DND-41 (cell line): Measurements from ENCODE around the gene FARSB.

ENCODE experiments used
- ATAC-seq: fragments of 200-7000 bp; cut with Tn5 transposase; 3 replicates; pipeline ENCODE4 v1.9.1; 2021; ENCODE audit warnings: low read depth; ENCODE audit not compliant: insufficient read depth
- DNase-seq: peaks from one replicate; pipeline ENCODE4 v3.0.0-alpha.2; 2020
- H2AFZ ChIP-seq: 2 replicates; pipeline ENCODE4 v1.6.0; 2012; ENCODE audit warnings: low read depth, low read length
- H3K27ac ChIP-seq: 2 replicates; pipeline ENCODE4 v1.5.1; 2012; ENCODE audit warnings: low read length, inconsistent platforms
- H3K27me3 ChIP-seq: fragments of 200-600 bp; sonication (generic); 2 replicates; pipeline ENCODE4 v1.6.0; 2012; ENCODE audit warnings: low read length, mild to moderate bottlenecking, inconsistent platforms; ENCODE audit not compliant: insufficient read depth, poor library complexity
- H3K36me3 ChIP-seq: 2 replicates; pipeline ENCODE4 v1.5.1; 2012; ENCODE audit warnings: low read length, inconsistent platforms; ENCODE audit not compliant: insufficient read depth
- H3K4me1 ChIP-seq: 2 replicates; pipeline ENCODE4 v1.5.1; 2012; ENCODE audit warnings: mild to moderate bottlenecking, low read length; ENCODE audit not compliant: insufficient read depth
- H3K4me2 ChIP-seq: 2 replicates; pipeline ENCODE4 v1.6.0; 2012; ENCODE audit warnings: mild to moderate bottlenecking, moderate library complexity, low read length, inconsistent platforms; ENCODE audit not compliant: insufficient read depth
- H3K4me3 ChIP-seq, 2 experiments: fragments of 200-600 bp in 1 of 2; shearing (Covaris generic) in 1 of 2; 2 replicates each; pipeline ENCODE4 v1.5.1; 2012 to 2016; ENCODE audit warnings: inconsistent platforms in 2 of 2, low read length in 2 of 2, mild to moderate bottlenecking in 2 of 2, low read depth in 1 of 2, moderate library complexity in 1 of 2
- H3K79me2 ChIP-seq: 2 replicates; pipeline ENCODE4 v1.6.0; 2012; ENCODE audit warnings: low read length, inconsistent platforms; ENCODE audit not compliant: insufficient read depth
- H3K9ac ChIP-seq: 2 replicates; pipeline ENCODE4 v1.6.0; 2012; ENCODE audit warnings: low read depth, mild to moderate bottlenecking, inconsistent platforms, low read length, moderate library complexity
- H3K9me3 ChIP-seq: 2 replicates; pipeline ENCODE4 v1.5.1; 2012; ENCODE audit warnings: low read length, moderate library complexity, mild to moderate bottlenecking, inconsistent platforms; ENCODE audit not compliant: insufficient read depth, severe bottlenecking
- H4K20me1 ChIP-seq: 2 replicates; pipeline ENCODE4 v1.6.0; 2012; ENCODE audit warnings: low read length; ENCODE audit not compliant: insufficient read depth
- EZH2 ChIP-seq: IDR thresholded peaks from 3 replicates; pipeline ENCODE4 v1.6.1; 2012; ENCODE audit warnings: borderline replicate concordance, low read depth, mild to moderate bottlenecking, moderate library complexity, low read length, inconsistent platforms; ENCODE audit not compliant: severe bottlenecking
- TF ChIP-seq, protein P1 (sequence below): IDR thresholded peaks from 2 replicates; pipeline ENCODE4 v1.5.1; 2012; ENCODE audit warnings: borderline replicate concordance, low read length, moderate library complexity, mild to moderate bottlenecking; ENCODE audit not compliant: poor library complexity, severe bottlenecking; ENCODE audit errors: extremely low read depth

FARSB gene

DNA sequence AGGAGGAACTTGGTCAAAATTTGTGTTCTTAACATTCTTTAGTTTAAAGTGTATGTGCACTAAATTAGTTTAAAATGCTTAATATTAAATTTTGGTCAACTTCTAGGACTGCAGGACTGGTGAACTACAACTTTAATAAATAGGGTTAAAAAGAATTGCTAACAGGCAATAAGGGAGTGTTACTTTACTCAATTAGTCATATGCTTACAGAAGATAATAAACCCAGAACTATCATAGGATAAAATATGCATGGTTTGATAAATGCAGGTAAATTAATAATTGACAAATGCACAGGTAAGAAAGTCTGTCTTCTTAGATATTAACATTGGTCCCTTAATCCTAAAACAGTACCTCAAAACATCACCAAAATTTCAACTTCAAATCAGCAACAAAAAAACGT lies 20.6 kb downstream of the FARSB start:
- DNase-seq: no peak
- H2AFZ ChIP-seq: no peak overlapping the region
- H3K4me2 ChIP-seq: no peak overlapping the region
- no peaks in the 10 kb centered on the region for H3K27me3 ChIP-seq
- no peaks in the 10 kb centered on the region for H3K9me3 ChIP-seq
- no peak for ATAC-seq
- peaks cover 93% of the 10 kb centered on the region for H3K36me3 ChIP-seq
- no peaks in the 10 kb centered on the region for H4K20me1 ChIP-seq
- no peak overlapping the region for H3K4me3 ChIP-seq
- H3K79me2 ChIP-seq: 0 out of 2 replicates have a peak, but pooled peaks cover 5% of the 10 kb centered on the region
- no peaks in the 10 kb centered on the region for H3K4me1 ChIP-seq
- H3K9ac ChIP-seq: no peak overlapping the region
- no peak overlapping the region for H3K27ac ChIP-seq
- TF ChIP-seq EZH2: no peak
- TF ChIP-seq, protein P1, sequence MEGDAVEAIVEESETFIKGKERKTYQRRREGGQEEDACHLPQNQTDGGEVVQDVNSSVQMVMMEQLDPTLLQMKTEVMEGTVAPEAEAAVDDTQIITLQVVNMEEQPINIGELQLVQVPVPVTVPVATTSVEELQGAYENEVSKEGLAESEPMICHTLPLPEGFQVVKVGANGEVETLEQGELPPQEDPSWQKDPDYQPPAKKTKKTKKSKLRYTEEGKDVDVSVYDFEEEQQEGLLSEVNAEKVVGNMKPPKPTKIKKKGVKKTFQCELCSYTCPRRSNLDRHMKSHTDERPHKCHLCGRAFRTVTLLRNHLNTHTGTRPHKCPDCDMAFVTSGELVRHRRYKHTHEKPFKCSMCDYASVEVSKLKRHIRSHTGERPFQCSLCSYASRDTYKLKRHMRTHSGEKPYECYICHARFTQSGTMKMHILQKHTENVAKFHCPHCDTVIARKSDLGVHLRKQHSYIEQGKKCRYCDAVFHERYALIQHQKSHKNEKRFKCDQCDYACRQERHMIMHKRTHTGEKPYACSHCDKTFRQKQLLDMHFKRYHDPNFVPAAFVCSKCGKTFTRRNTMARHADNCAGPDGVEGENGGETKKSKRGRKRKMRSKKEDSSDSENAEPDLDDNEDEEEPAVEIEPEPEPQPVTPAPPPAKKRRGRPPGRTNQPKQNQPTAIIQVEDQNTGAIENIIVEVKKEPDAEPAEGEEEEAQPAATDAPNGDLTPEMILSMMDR: no peak

- Histone ChIP-seq H3K27ac (no peak overlapping the region), H3K27me3 (no peaks in the 10 kb centered on the region), H3K36me3 (peaks cover 94% of the 10 kb centered on the region), H3K9me3 (no peaks in the 10 kb centered on the region), H3K4me2 (no peak overlapping the region), H3K9ac (no peak overlapping the region), H2AFZ (no peak overlapping the region), H3K79me2 (no peaks in the 10 kb centered on the region), H4K20me1 (peaks cover 4% of the 10 kb centered on the region; the same call in 1 of the 2 replicates), H3K4me1 (no peaks in the 10 kb centered on the region), H3K4me3 (no peak overlapping the region)
- DNase-seq (no peak), ATAC-seq (no peak)
- no peak for TF ChIP-seq EZH2
- TF ChIP-seq, protein P1: no peak
These were observed 28.1 kb downstream of the FARSB start for GRCh38 chr2:222627764-222628163.

DNA sequence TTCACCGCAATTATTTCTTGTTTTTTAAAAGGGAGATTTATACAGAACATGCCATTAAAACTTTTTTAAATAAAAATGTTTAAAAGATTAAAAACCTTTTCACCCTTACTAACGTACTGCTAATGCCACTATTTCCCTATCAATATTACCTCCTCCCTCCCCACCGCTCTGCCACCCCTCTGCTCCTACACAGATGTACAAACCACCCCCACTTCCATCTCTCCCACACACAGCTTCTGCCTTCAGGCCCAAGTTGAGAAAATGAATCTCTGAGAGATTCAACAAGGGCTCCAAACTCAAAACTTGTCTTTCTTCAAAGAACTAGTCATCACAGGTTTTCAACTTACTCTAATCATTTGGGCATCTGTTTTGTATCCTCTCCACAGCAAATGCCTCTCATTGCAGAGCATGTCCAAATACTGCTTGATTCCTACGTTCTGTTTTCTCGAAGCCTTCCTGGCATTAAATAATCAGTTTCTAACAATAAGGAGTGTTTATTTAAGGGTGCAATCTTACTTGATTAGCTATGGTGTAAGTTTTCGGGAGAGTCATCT lies 32.1 kb downstream of the FARSB start:
- H3K27ac ChIP-seq: no peak overlapping the region
- H3K9me3 ChIP-seq: no peaks in the 10 kb centered on the region
- ATAC-seq: no peak
- H3K4me1 ChIP-seq: no peaks in the 10 kb centered on the region
- no peak overlapping the region for H3K9ac ChIP-seq
- H3K36me3 ChIP-seq: peaks cover 90% of the 10 kb centered on the region
- H4K20me1 ChIP-seq: peaks cover 4% of the 10 kb centered on the region; the same call in 1 of the 2 replicates
- H3K27me3 ChIP-seq: no peaks in the 10 kb centered on the region
- no peak overlapping the region for H3K4me3 ChIP-seq
- no peaks in the 10 kb centered on the region for H3K79me2 ChIP-seq
- H2AFZ ChIP-seq: no peak overlapping the region
- DNase-seq: no peak
- TF ChIP-seq EZH2: no peak
- TF ChIP-seq, protein P1: no peak
- H3K4me2 ChIP-seq: no peak overlapping the region
